Liver (tissue), 3 donors: ENCODE data around the gene WWP2.
"Not testable (repeated sequence)": the region's sequence is repeated elsewhere in the genome, so short reads cannot be mapped to it uniquely, and the experiment has no call there.

ENCODE experiments used
- ATF3 ChIP-seq: IDR thresholded peaks from 2 replicates; pipeline ENCODE4 v1.6.1; 2016; ENCODE audit warnings: antibody characterized with exemption
- CTCF ChIP-seq: fragments of 150-350 bp; IDR thresholded peaks from 2 replicates; pipeline ENCODE4 v1.5.1; 2017; ENCODE audit warnings: improper control_type of control experiment, low read depth, low read length; ENCODE audit not compliant: missing input control
- EGR1 ChIP-seq, 2 donors: IDR thresholded peaks; 2 replicates each; pipeline ENCODE4 v1.6.1; 2016 to 2018; ENCODE audit warnings: antibody characterized with exemption in 2 of 2, low read depth in 2 of 2
- FOXA1 ChIP-seq: IDR thresholded peaks from 2 replicates; pipeline ENCODE4 v1.6.1; 2016; ENCODE audit warnings: antibody characterized with exemption
- GABPA ChIP-seq, 2 donors: IDR thresholded peaks in 1 of 2; conservative IDR thresholded peaks in 1 of 2; 2 replicates each; pipeline ENCODE4 v1.6.1; 2016; ENCODE audit warnings: antibody characterized with exemption in 2 of 2, mild to moderate bottlenecking in 1 of 2, moderate library complexity in 1 of 2
- HNF4G ChIP-seq: IDR thresholded peaks from 2 replicates; pipeline ENCODE4 v1.6.1; 2016; ENCODE audit warnings: antibody characterized with exemption
- MAX ChIP-seq: IDR thresholded peaks from 2 replicates; pipeline ENCODE4 v1.6.1; 2016; ENCODE audit warnings: antibody characterized with exemption
- RAD21 ChIP-seq, 2 donors: IDR thresholded peaks; 2 replicates each; pipeline ENCODE4 v1.6.1; 2016; ENCODE audit warnings: antibody characterized with exemption in 2 of 2, mild to moderate bottlenecking in 2 of 2
- SP1 ChIP-seq: IDR thresholded peaks from 2 replicates; pipeline ENCODE4 v1.6.1; 2018; ENCODE audit warnings: antibody characterized with exemption, mild to moderate bottlenecking
- TAF1 ChIP-seq: conservative IDR thresholded peaks from 2 replicates; pipeline ENCODE4 v1.6.1; 2016; ENCODE audit warnings: antibody characterized with exemption, mild to moderate bottlenecking
- YY1 ChIP-seq: IDR thresholded peaks from 2 replicates; pipeline ENCODE4 v1.6.1; 2016; ENCODE audit warnings: antibody characterized with exemption, mild to moderate bottlenecking
- ZBTB33 ChIP-seq: IDR thresholded peaks from 2 replicates; pipeline ENCODE4 v1.6.1; 2016; ENCODE audit warnings: antibody characterized with exemption
- donor health status: healthy.
- donor health status: healthy.

GRCh38 chr16:69806776-69807175 lies 44.6 kb downstream of the WWP2 start:
- not testable (repeated sequence) for TF ChIP-seq CTCF; EGR1 (IDR thresholded peaks at IDR 0.05; ENCODE audit: low read depth in 2 of 2); SP1; ATF3; TAF1; ZBTB33; MAX; RAD21 (IDR thresholded peaks at IDR 0.05); HNF4G; YY1; FOXA1; GABPA (IDR thresholded peaks at IDR 0.05 in 1 of 2, conservative IDR thresholded peaks at IDR 0.05 in 1 of 2)
